IMR-90 (cell line): ENCODE results near the gene ZNF486.

Experiments used
- FOS ChIP-seq: fragments of 150-350 bp; IDR thresholded peaks from 2 replicates; pipeline ENCODE4 v1.6.1; 2016; ENCODE audit warnings: low read depth, low read length
- POLR2A ChIP-seq: IDR thresholded peaks from 2 replicates; pipeline ENCODE4 v1.6.1; 2012; ENCODE audit warnings: mild to moderate bottlenecking, low read depth, low read length
- TF ChIP-seq, protein P1 (sequence below): conservative IDR thresholded peaks from 2 replicates; pipeline ENCODE4 v1.5.1; 2012; ENCODE audit warnings: mild to moderate bottlenecking, low read depth, low read length, improper control_type of control experiment

DNA sequence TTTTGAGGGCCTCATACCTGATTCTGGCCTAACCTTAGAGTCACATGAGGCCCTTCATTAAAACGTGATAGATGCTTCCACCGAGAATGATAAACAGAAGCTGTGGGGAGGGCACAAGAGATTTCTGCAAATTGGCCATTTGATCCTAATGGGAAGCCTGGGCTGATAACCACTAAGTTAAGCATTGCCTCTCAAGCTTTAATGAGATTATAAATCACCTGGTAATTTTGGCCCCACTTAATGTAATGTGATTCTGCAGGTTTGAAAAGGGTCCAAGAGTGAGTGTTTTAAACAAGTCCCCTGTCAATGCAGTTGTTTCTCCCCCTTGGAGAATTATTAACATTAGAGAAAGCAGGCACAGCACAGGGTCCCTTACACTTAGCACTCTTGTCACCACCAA, 42.0 kb downstream of the ZNF486 start:
- TF ChIP-seq FOS (no peak), POLR2A (no peak)
- TF ChIP-seq, protein P1, sequence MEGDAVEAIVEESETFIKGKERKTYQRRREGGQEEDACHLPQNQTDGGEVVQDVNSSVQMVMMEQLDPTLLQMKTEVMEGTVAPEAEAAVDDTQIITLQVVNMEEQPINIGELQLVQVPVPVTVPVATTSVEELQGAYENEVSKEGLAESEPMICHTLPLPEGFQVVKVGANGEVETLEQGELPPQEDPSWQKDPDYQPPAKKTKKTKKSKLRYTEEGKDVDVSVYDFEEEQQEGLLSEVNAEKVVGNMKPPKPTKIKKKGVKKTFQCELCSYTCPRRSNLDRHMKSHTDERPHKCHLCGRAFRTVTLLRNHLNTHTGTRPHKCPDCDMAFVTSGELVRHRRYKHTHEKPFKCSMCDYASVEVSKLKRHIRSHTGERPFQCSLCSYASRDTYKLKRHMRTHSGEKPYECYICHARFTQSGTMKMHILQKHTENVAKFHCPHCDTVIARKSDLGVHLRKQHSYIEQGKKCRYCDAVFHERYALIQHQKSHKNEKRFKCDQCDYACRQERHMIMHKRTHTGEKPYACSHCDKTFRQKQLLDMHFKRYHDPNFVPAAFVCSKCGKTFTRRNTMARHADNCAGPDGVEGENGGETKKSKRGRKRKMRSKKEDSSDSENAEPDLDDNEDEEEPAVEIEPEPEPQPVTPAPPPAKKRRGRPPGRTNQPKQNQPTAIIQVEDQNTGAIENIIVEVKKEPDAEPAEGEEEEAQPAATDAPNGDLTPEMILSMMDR, result no peak
